Upper lobe of left lung (tissue), 4 donors: ENCODE data around the gene ERMN.

Experiments used
- CTCF ChIP-seq, 6 experiments: fragments of 450-650 bp in 4 of 6; fragments of 200-600 bp in 2 of 6; sonication (generic) in 2 of 6; IDR thresholded peaks; one replicate each; pipeline ENCODE4 v1.5.1; 2016 to 2019; ENCODE audit warnings: antibody characterized with exemption in 6 of 6
- POLR2AphosphoS5 ChIP-seq, 2 donors: sonication (generic); formaldehyde crosslinking; IDR thresholded peaks; one replicate each; pipeline ENCODE4 v1.5.1; 2017; ENCODE audit warnings: antibody characterized with exemption in 2 of 2

GRCh38 chr2:157334797-157335196, 9.2 kb upstream of the ERMN start:
- TF ChIP-seq CTCF (IDR thresholded peaks at IDR 0.05) (no peak), POLR2AphosphoS5 (IDR thresholded peaks at IDR 0.05) (no peak)
